ENCODE measurements around the gene EEFSEC. TPM values are rescaled to one million over a fixed set of nuclear protein-coding genes. Genes with fewer than 3 reads are reported as not detected.

EEFSEC gene
- polyA plus RNA-seq, 1 donor from 2014 or later: 4.6 TPM

DNA sequence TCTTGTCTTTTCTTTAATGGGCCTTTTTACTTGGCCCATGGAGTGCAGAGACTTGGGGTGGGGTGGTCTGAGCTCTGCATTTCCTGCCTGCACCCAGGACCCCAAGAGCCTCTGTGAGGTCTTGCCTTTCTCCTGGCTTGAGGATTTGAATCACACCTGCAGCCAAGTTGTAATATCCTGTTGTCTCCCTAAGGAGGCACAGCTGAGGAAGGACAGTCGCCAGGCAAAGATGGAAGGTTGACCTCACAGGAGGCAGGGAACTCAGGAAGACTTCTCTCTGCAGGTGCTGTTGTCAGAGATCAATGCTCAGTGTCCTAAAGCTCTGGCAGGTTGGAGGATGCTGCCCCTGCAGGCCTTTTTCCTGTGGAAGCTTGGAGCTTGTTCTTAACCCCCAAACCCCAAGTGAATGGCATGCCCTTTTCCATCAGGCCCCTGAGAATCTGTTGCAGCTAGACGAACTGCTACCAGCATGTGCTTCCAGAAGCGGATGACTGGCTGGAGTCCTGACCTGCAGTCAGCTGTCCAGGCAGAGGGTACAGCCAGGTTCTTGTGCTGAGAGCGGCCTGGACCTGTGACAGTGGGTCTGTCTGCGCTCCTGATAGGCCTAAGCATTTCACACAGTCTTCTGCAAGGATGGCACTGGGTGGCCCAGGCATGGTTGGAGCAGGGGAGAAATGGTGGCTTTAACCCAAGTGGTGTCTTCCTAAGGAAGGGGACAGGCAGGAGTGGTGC is 120.0 kb downstream of the EEFSEC start:
- Histone ChIP-seq H3K27ac (ENCODE audit: low read length) (no peak overlapping the region), H3K9me3 (ENCODE audit: low read length) (no peaks in the 10 kb centered on the region), H2AFZ (ENCODE audit: low read depth, low read length) (no peak overlapping the region), H3K9ac (ENCODE audit: low read length) (no peak overlapping the region), H3K4me3 (ENCODE audit: low read length) (no peak overlapping the region), H3K36me3 (ENCODE audit: insufficient read depth, low read length) (no peaks in the 10 kb centered on the region), H3K27me3 (ENCODE audit: insufficient read depth, low read depth, low read length) (no peaks in the 10 kb centered on the region), H4K20me1 (ENCODE audit: insufficient read depth) (no peaks in the 10 kb centered on the region), H3K9me2 (ENCODE audit: insufficient read depth, low read length) (no peaks in the 10 kb centered on the region), H3F3A (ENCODE audit: insufficient read depth, low read length, poor library complexity, severe bottlenecking) (no peaks in the 10 kb centered on the region), H3K4me2 (ENCODE audit: low read length) (no peak overlapping the region), H3K79me2 (replicated peaks; ENCODE audit: insufficient read depth, low read length) (no peaks in the 10 kb centered on the region)
- TF ChIP-seq, protein P1, sequence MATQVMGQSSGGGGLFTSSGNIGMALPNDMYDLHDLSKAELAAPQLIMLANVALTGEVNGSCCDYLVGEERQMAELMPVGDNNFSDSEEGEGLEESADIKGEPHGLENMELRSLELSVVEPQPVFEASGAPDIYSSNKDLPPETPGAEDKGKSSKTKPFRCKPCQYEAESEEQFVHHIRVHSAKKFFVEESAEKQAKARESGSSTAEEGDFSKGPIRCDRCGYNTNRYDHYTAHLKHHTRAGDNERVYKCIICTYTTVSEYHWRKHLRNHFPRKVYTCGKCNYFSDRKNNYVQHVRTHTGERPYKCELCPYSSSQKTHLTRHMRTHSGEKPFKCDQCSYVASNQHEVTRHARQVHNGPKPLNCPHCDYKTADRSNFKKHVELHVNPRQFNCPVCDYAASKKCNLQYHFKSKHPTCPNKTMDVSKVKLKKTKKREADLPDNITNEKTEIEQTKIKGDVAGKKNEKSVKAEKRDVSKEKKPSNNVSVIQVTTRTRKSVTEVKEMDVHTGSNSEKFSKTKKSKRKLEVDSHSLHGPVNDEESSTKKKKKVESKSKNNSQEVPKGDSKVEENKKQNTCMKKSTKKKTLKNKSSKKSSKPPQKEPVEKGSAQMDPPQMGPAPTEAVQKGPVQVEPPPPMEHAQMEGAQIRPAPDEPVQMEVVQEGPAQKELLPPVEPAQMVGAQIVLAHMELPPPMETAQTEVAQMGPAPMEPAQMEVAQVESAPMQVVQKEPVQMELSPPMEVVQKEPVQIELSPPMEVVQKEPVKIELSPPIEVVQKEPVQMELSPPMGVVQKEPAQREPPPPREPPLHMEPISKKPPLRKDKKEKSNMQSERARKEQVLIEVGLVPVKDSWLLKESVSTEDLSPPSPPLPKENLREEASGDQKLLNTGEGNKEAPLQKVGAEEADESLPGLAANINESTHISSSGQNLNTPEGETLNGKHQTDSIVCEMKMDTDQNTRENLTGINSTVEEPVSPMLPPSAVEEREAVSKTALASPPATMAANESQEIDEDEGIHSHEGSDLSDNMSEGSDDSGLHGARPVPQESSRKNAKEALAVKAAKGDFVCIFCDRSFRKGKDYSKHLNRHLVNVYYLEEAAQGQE (IDR thresholded peaks at IDR 0.05; ENCODE audit: borderline replicate concordance): no peak
- no peak for TF ChIP-seq EP300 (conservative IDR thresholded peaks at IDR 0.05; ENCODE audit: poor library complexity, severe bottlenecking)

DNA sequence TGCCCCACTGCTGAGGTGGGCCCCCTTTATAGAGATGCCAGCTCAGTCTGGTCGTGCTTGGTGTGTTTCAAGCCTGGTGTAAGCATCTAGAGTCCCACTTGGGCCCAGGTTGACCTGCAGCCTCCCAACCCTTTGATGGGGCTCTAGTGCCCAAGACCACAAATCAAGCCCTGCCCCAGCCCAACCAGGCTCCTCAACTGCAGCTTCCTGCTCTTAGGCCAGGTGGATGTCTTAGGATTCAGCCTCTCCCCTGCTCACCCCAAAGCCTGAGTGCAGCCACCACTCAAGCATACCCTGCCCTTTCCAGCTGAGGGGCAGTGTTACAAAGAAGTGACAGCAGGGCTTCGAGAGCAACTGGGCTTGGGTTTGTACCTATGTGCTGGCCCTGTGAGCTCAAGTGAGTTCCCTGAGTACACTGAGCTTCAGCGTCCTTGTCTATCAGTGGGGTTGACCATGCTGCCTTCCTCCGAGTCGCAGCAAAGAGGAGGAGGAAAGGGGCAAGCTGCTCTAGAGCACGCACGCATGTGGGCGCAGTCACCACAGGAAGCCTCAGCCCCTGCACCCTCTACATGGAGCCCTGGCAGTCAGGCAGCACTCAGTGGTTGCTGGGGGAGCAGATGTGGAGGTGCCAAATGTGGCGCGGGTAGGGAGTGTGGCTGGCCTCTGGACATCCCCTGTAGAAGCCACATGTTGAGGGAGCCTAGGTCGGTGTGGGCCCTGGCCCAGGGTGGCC is 120.7 kb downstream of the EEFSEC start:
- H3K4me3 ChIP-seq (ENCODE audit: low read length): no peak overlapping the region
- no peaks in the 10 kb centered on the region for H3K27me3 ChIP-seq (ENCODE audit: insufficient read depth, low read depth, low read length)
- no peaks in the 10 kb centered on the region for H3K79me2 ChIP-seq (replicated peaks; ENCODE audit: insufficient read depth, low read length)
- no peaks in the 10 kb centered on the region for H3F3A ChIP-seq (ENCODE audit: insufficient read depth, low read length, poor library complexity, severe bottlenecking)
- H4K20me1 ChIP-seq (ENCODE audit: insufficient read depth): no peaks in the 10 kb centered on the region
- H3K36me3 ChIP-seq (ENCODE audit: insufficient read depth, low read length): no peaks in the 10 kb centered on the region
- H3K9ac ChIP-seq (ENCODE audit: low read length): no peak overlapping the region
- H3K27ac ChIP-seq (ENCODE audit: low read length): no peak overlapping the region
- H3K9me2 ChIP-seq (ENCODE audit: insufficient read depth, low read length): no peaks in the 10 kb centered on the region
- no peaks in the 10 kb centered on the region for H3K9me3 ChIP-seq (ENCODE audit: low read length)
- no peak overlapping the region for H2AFZ ChIP-seq (ENCODE audit: low read depth, low read length)
- TF ChIP-seq EP300 (conservative IDR thresholded peaks at IDR 0.05; ENCODE audit: poor library complexity, severe bottlenecking) (no peak), MXI1 (conservative IDR thresholded peaks at IDR 0.05; ENCODE audit: poor library complexity, severe bottlenecking) (no peak), TAF1 (IDR thresholded peaks at IDR 0.05; ENCODE audit: low read depth) (no peak), SMC3 (conservative IDR thresholded peaks at IDR 0.05; ENCODE audit: poor library complexity) (no peak), EZH2 (IDR thresholded peaks at IDR 0.05; ENCODE audit: borderline replicate concordance, insufficient read depth, low read length, poor library complexity, severe bottlenecking) (no peak), RAD21 (conservative IDR thresholded peaks at IDR 0.05) (no peak), POLR2AphosphoS5 (IDR thresholded peaks at IDR 0.05) (no peak)
- TF ChIP-seq, protein P2, sequence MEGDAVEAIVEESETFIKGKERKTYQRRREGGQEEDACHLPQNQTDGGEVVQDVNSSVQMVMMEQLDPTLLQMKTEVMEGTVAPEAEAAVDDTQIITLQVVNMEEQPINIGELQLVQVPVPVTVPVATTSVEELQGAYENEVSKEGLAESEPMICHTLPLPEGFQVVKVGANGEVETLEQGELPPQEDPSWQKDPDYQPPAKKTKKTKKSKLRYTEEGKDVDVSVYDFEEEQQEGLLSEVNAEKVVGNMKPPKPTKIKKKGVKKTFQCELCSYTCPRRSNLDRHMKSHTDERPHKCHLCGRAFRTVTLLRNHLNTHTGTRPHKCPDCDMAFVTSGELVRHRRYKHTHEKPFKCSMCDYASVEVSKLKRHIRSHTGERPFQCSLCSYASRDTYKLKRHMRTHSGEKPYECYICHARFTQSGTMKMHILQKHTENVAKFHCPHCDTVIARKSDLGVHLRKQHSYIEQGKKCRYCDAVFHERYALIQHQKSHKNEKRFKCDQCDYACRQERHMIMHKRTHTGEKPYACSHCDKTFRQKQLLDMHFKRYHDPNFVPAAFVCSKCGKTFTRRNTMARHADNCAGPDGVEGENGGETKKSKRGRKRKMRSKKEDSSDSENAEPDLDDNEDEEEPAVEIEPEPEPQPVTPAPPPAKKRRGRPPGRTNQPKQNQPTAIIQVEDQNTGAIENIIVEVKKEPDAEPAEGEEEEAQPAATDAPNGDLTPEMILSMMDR (IDR thresholded peaks at IDR 0.05; ENCODE audit: poor library complexity, severe bottlenecking): no peak
- TF ChIP-seq, protein P1 (IDR thresholded peaks at IDR 0.05; ENCODE audit: borderline replicate concordance): no peak
- H3K4me2 ChIP-seq (ENCODE audit: low read length): no peak overlapping the region

All from neural cell (in vitro differentiated cells).